Measurements from ENCODE around the gene EPAS1.

DNA sequence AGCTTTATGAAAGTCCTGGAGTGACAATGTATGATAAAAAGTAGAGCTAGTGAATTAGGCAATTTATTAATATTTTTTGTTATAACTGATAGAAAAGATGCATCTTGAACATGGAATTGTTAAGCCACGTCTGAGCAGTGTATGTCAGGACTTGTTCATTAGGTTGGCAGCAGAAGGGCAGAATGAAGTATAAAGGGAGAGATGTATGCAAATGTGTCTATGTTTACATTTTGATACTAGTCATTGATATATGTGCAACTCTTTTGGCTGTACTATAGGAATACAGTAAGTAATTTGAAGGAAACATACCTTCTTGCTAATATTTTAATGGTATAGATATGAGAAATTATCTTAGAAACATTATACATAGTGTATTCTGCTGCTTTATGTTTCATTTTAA, 133.2 kb downstream of the EPAS1 start:
- TF ChIP-seq, protein P1, sequence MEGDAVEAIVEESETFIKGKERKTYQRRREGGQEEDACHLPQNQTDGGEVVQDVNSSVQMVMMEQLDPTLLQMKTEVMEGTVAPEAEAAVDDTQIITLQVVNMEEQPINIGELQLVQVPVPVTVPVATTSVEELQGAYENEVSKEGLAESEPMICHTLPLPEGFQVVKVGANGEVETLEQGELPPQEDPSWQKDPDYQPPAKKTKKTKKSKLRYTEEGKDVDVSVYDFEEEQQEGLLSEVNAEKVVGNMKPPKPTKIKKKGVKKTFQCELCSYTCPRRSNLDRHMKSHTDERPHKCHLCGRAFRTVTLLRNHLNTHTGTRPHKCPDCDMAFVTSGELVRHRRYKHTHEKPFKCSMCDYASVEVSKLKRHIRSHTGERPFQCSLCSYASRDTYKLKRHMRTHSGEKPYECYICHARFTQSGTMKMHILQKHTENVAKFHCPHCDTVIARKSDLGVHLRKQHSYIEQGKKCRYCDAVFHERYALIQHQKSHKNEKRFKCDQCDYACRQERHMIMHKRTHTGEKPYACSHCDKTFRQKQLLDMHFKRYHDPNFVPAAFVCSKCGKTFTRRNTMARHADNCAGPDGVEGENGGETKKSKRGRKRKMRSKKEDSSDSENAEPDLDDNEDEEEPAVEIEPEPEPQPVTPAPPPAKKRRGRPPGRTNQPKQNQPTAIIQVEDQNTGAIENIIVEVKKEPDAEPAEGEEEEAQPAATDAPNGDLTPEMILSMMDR (IDR thresholded peaks at IDR 0.05) = no peak
- TF ChIP-seq EZH2 (IDR thresholded peaks at IDR 0.05) = no peak
